ENCODE data around the gene GRM7.

Gene GRM7

DNA sequence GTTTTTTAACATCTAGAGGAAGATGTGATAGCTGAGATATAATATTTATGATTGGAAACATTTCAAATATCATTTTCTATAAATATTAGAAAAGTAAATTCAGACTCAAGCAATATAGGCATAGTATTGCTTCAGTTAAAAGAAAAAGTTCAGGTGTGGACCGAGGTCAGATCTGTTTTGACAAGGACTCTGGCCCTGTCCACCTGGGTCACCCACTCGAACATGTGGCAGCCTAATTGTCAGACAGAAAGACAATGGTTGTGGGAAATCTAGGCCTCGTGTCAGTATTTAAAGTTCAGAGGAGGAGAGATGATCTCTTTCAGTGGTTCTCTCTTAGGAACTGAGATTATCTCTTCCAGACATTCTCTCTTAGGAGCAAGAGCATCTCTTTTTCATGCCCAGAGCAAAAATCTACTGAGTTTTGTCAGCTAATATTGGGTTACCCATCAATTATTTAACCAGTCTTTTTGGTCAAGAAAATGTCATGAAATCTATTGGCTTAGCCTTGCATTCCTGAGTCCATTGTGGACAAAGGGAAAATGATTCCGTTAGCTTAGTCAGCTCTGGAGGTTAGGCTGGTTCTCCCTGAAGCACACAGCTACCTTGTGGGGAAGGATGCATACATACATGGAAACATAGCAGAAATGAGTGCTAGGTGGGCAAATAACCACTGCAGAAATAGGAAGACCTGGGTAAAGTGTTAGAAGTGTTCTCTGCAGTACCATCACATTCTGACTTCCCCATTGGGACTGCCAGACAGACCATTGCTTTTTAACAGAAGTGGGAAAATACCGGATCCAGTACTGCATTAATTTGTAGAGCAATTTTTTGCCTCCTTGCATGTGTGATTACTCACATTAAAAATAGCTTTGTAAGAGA is 343.3 kb downstream of the GRM7 start:
- Histone ChIP-seq H3K4me3 (ENCODE audit: low read length) (no peak overlapping the region), H3K9ac (ENCODE audit: low read depth, low read length) (no peak overlapping the region), H3K36me3 (ENCODE audit: insufficient read depth, low read length) (no peaks in the 10 kb centered on the region)

DNA sequence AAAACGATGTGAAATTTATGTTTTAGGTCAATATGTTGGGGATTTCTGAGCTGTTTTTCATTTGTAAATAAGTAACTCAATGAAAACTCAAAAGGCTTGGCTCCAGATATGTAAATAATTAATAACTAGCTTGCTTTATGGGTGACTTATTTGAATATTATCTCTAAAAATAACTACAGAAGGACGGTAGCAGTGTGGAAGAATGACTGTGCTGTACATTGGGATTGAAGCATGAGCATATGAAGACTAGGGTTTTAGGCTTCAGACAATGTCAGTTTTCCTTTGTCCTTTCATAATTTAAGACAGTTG is 343.9 kb downstream of the GRM7 start:
- H3K9me3 ChIP-seq (replicated peaks; ENCODE audit: low read length) = peaks cover 9% of the 10 kb centered on the region
- H3K4me2 ChIP-seq (ENCODE audit: low read length) = no peak overlapping the region
- no peak overlapping the region for H3K4me3 ChIP-seq (ENCODE audit: low read length)
- H3K36me3 ChIP-seq (ENCODE audit: insufficient read depth, low read length) = no peaks in the 10 kb centered on the region
- H3K27me3 ChIP-seq (ENCODE audit: control insufficient read depth, insufficient read depth, low read length) = no peaks in the 10 kb centered on the region
- H3K9ac ChIP-seq (ENCODE audit: low read depth, low read length) = no peak overlapping the region
- H3K4me1 ChIP-seq (ENCODE audit: control insufficient read depth, insufficient read depth, low read length) = no peaks in the 10 kb centered on the region

More for the DNA sequence above, 343.3 kb downstream of the GRM7 start:
- Histone ChIP-seq H3K4me1 (ENCODE audit: control insufficient read depth, insufficient read depth, low read length) (no peaks in the 10 kb centered on the region), H3K9me3 (replicated peaks; ENCODE audit: low read length) (peaks cover 3% of the 10 kb centered on the region), H3K4me2 (ENCODE audit: low read length) (no peak overlapping the region), H3K27me3 (ENCODE audit: control insufficient read depth, insufficient read depth, low read length) (no peaks in the 10 kb centered on the region)

DNA sequence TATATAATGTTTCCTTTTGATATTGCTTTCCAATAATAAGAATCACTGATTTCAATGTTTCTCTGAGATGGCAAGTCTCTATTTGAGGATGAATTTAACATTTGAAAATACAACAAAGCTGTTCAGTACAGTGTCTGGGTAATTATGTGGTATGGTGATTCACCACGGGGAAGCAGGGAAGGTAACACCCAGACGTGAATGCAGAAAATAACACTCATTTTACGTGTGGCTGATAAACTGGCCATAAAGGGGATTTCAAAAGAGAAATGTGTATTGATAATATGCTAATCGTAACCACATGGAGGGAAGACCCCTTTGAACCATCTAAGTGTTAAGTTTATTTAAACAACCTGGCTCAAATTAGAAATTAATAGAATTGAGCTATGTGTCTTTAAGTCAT is 344.6 kb downstream of the GRM7 start:
- Histone ChIP-seq H3K36me3 (ENCODE audit: insufficient read depth, low read length) (no peaks in the 10 kb centered on the region), H3K4me2 (ENCODE audit: low read length) (no peak overlapping the region), H3K27me3 (ENCODE audit: control insufficient read depth, insufficient read depth, low read length) (no peaks in the 10 kb centered on the region), H3K4me3 (ENCODE audit: low read length) (no peak overlapping the region), H3K9ac (ENCODE audit: low read depth, low read length) (no peak overlapping the region), H3K4me1 (ENCODE audit: control insufficient read depth, insufficient read depth, low read length) (no peaks in the 10 kb centered on the region), H3K9me3 (replicated peaks; ENCODE audit: low read length) (peaks cover 6% of the 10 kb centered on the region)

DNA sequence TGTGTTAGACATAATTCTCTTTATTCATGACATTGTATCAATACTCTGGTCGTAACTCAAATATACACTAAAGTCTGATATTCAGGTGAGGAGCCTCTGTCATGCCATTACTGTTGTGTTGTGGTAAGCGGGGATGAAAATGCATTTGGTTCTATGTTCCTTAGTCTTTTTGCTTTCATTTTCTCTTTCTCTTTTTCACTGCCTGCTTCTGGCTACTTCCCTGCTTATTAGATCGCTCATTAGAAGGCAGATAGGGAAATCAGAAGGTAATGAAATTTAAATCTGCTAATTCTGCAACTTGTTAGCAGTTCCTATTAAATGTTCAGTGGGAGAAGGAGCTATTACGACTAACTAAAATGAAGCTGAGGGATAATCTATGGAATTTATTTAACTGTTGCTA is 345.0 kb downstream of the GRM7 start:
- Histone ChIP-seq H3K4me3 (ENCODE audit: low read length) (no peak overlapping the region), H3K36me3 (ENCODE audit: insufficient read depth, low read length) (no peaks in the 10 kb centered on the region), H3K9ac (ENCODE audit: low read depth, low read length) (no peak overlapping the region), H3K9me3 (replicated peaks; ENCODE audit: low read length) (peaks cover 6% of the 10 kb centered on the region), H3K27me3 (ENCODE audit: control insufficient read depth, insufficient read depth, low read length) (no peaks in the 10 kb centered on the region), H3K4me1 (ENCODE audit: control insufficient read depth, insufficient read depth, low read length) (no peaks in the 10 kb centered on the region), H3K4me2 (ENCODE audit: low read length) (no peak overlapping the region)

DNA sequence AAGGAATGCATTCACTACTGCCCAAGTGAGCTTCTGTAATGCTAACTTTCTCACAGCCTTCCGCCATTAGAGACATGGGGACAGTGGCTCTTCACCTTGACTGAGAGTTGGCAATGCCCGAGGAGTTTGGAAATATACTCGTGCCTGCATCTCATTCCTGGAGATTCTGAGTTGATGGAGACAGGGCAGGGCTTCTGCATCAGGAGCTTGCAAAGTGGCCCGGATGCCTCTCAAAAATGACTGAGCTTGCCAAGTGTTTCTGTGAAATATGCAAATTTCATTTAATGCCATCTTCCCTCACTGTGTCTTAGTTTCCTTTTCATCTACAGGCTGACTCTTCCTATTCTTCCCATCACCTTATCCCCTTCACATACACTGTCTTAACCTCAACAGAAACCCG is 346.2 kb downstream of the GRM7 start:
- H3K27me3 ChIP-seq (ENCODE audit: control insufficient read depth, insufficient read depth, low read length) = no peaks in the 10 kb centered on the region
- peaks cover 6% of the 10 kb centered on the region for H3K9me3 ChIP-seq (replicated peaks; ENCODE audit: low read length)
- H3K36me3 ChIP-seq (ENCODE audit: insufficient read depth, low read length) = no peaks in the 10 kb centered on the region
- H3K4me3 ChIP-seq (ENCODE audit: low read length) = no peak overlapping the region
- no peaks in the 10 kb centered on the region for H3K4me1 ChIP-seq (ENCODE audit: control insufficient read depth, insufficient read depth, low read length)
- no peak overlapping the region for H3K9ac ChIP-seq (ENCODE audit: low read depth, low read length)
- H3K4me2 ChIP-seq (ENCODE audit: low read length) = no peak overlapping the region

DNA sequence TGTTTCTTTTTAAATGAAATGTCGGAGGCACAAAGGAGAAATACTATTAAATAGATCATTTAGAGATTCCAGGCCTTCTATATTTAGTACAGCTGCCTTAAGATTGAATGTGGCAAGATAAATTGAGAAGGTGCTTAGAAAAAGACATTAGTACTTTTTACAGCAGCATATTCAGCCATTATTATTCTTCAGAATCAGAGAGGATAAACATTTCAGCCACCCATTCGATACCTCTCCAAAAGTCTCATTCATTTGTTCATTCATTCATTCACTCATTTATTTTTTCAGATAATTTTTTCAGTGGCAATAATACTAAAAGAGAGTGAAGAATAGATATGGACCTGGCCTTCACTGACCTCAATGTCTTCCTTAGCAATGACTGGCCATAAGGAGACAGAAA is 347.0 kb downstream of the GRM7 start:
- Histone ChIP-seq H3K9me3 (replicated peaks; ENCODE audit: low read length) (peaks cover 6% of the 10 kb centered on the region), H3K27me3 (ENCODE audit: control insufficient read depth, insufficient read depth, low read length) (no peaks in the 10 kb centered on the region), H3K4me2 (ENCODE audit: low read length) (no peak overlapping the region), H3K36me3 (ENCODE audit: insufficient read depth, low read length) (no peaks in the 10 kb centered on the region), H3K4me1 (ENCODE audit: control insufficient read depth, insufficient read depth, low read length) (no peaks in the 10 kb centered on the region), H3K9ac (ENCODE audit: low read depth, low read length) (no peak overlapping the region), H3K4me3 (ENCODE audit: low read length) (no peak overlapping the region)

DNA sequence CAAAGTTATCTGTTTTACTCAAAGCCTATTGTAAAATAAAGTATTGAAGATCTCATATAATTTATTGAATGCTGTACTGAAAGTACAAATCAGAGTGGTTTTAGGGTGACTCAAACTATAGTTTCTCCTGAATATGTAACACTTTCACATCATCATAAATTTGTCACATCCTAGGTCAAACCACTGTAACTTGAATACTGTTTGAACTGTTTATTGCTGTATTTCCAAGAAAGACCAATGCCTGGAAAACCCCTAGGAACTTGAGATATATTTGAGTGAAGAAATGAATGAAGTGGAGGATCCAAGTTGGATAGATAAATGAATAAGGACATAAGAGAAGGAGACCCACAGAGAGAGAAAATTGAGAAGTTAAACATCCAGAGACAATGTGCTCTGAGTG is 348.2 kb downstream of the GRM7 start:
- Histone ChIP-seq H3K4me2 (ENCODE audit: low read length) (no peak overlapping the region), H3K4me1 (ENCODE audit: control insufficient read depth, insufficient read depth, low read length) (no peaks in the 10 kb centered on the region), H3K4me3 (ENCODE audit: low read length) (no peak overlapping the region), H3K27me3 (ENCODE audit: control insufficient read depth, insufficient read depth, low read length) (no peaks in the 10 kb centered on the region), H3K36me3 (ENCODE audit: insufficient read depth, low read length) (no peaks in the 10 kb centered on the region), H3K9ac (ENCODE audit: low read depth, low read length) (no peak overlapping the region), H3K9me3 (replicated peaks; ENCODE audit: low read length) (peaks cover 9% of the 10 kb centered on the region)

DNA sequence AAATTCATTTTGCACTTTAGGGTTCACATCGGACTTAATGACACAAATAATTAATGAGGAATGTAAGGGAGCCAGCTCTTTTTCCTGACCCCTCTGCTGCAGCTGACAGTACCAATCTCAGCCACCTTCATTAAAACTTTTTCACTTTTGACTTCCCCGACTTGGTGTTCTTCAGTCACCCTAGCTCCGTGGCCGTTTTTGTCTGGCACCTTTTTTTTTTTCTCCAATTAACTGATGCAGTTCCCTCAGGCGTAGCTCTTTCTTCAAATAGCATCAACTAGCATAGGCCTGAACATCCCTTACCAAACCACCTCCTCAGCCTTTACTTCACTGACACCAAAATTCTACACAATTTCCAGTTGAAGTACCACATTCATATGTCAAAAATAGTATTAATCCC is 350.8 kb downstream of the GRM7 start:
- Histone ChIP-seq H3K36me3 (ENCODE audit: insufficient read depth, low read length) (no peaks in the 10 kb centered on the region), H3K9me3 (replicated peaks; ENCODE audit: low read length) (peaks cover 9% of the 10 kb centered on the region)

DNA sequence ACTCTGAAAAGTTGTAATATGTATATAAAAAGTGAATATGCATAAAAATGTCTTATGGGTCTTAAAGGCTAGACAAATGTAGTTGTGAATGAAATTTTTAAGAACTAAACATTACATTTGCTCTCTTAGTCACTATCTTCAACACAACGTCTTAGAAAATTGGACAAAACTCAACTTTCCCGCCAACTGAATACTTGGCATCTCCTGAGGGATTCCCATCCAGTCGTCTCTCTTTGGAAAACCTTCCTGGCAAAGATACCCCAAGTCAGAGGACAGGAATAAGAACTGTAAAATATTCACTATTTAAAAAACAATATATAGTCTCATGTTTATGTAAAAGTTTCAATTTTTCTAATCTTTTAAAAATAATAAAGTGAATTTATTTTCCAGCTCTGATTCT is 354.8 kb downstream of the GRM7 start:
- no peak overlapping the region for H3K9ac ChIP-seq (ENCODE audit: low read depth, low read length)
- no peak overlapping the region for H3K4me2 ChIP-seq (ENCODE audit: low read length)
- no peaks in the 10 kb centered on the region for H3K36me3 ChIP-seq (ENCODE audit: insufficient read depth, low read length)
- H3K9me3 ChIP-seq (replicated peaks; ENCODE audit: low read length) = peaks cover 3% of the 10 kb centered on the region
- no peaks in the 10 kb centered on the region for H3K4me1 ChIP-seq (ENCODE audit: control insufficient read depth, insufficient read depth, low read length)
- H3K4me3 ChIP-seq (ENCODE audit: low read length) = no peak overlapping the region
- no peaks in the 10 kb centered on the region for H3K27me3 ChIP-seq (ENCODE audit: control insufficient read depth, insufficient read depth, low read length)

More for the DNA sequence above, 350.8 kb downstream of the GRM7 start:
- no peak overlapping the region for H3K4me2 ChIP-seq (ENCODE audit: low read length)
- H3K4me3 ChIP-seq (ENCODE audit: low read length) = no peak overlapping the region
- H3K27me3 ChIP-seq (ENCODE audit: control insufficient read depth, insufficient read depth, low read length) = no peaks in the 10 kb centered on the region
- no peak overlapping the region for H3K9ac ChIP-seq (ENCODE audit: low read depth, low read length)
- H3K4me1 ChIP-seq (ENCODE audit: control insufficient read depth, insufficient read depth, low read length) = no peaks in the 10 kb centered on the region

DNA sequence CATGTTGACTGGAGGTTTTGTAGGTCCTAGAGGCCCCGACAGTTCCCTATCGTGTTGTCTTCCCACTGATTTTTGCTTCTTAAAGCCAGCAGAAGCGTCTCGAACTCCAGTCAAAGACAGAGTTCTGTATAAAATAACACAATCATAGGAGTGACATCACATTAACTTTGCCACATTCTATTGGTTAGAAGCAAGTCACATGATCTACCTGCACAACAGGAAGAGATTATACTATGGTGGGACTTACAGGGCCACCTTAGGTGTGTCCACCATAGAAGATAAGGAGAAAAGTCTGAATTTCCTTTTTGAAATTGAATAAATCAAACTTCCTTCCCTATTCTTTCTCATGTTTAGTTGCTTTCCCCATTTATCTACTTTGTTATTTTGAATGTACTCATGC is 365.5 kb downstream of the GRM7 start:
- Histone ChIP-seq H3K4me2 (ENCODE audit: low read length) (no peak overlapping the region), H3K4me3 (ENCODE audit: low read length) (no peak overlapping the region)

DNA sequence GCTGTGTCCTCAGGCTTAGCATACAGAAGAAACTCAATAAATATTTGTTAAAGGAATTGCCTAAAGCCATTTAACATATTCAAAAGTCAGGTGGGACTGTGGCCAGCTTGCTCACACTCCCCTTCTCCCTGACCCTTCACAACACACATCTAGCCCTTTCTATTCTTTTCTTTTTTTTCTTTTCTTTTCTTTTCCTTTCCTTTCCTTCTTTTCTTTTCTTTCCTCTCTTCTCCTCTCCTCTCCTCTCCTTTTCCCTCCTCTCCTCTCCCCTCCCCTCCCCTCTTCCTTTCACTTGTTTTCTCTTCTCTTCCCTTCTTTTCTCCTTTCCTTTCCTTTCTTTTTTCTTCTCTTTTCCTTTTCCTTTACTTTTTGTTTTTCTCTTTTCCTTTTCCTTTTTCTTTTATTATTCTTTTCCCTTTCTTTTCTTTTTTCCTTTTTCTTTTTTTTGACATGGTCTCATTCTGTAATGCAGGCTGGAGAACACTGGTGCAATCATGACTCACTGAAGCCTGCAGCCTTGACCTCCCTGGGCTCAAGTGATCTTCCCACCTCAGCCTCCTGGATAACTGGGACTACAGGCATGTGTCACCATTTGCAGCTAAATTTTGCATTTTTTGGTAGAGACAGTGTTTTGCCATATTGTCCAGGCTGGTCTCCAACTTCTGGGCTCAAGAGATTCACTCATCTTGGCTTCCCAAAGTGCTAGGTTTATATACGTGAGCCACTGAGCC is 377.8 kb downstream of the GRM7 start:
- peaks cover 5% of the 10 kb centered on the region for H3K9me3 ChIP-seq (replicated peaks; ENCODE audit: low read length)
- no peaks in the 10 kb centered on the region for H3K36me3 ChIP-seq (ENCODE audit: insufficient read depth, low read length)
- no peak overlapping the region for H3K4me2 ChIP-seq (ENCODE audit: low read length)

More for the DNA sequence above, 365.5 kb downstream of the GRM7 start:
- H3K36me3 ChIP-seq (ENCODE audit: insufficient read depth, low read length) = no peaks in the 10 kb centered on the region
- peaks cover 3% of the 10 kb centered on the region for H3K9me3 ChIP-seq (replicated peaks; ENCODE audit: low read length)
- no peaks in the 10 kb centered on the region for H3K27me3 ChIP-seq (ENCODE audit: control insufficient read depth, insufficient read depth, low read length)
- no peak overlapping the region for H3K9ac ChIP-seq (ENCODE audit: low read depth, low read length)
- no peaks in the 10 kb centered on the region for H3K4me1 ChIP-seq (ENCODE audit: control insufficient read depth, insufficient read depth, low read length)

More for the DNA sequence above, 377.8 kb downstream of the GRM7 start:
- Histone ChIP-seq H3K4me1 (ENCODE audit: control insufficient read depth, insufficient read depth, low read length) (no peaks in the 10 kb centered on the region), H3K9ac (ENCODE audit: low read depth, low read length) (no peak overlapping the region), H3K4me3 (ENCODE audit: low read length) (no peak overlapping the region), H3K27me3 (ENCODE audit: control insufficient read depth, insufficient read depth, low read length) (no peaks in the 10 kb centered on the region)
